GM12878 (cell line): ENCODE measurements around the gene RYR2. TPM values are rescaled to one million over a fixed set of nuclear protein-coding genes. Genes with fewer than 3 reads are reported as not detected.

Experiments used
- ATAC-seq: fragments of 200-7000 bp; cut with Tn5 transposase; 3 replicates; pipeline ENCODE4 v1.9.1; 2020; ENCODE audit warnings: mild to moderate bottlenecking, moderate library complexity
- BruUV-seq: library from RNA; stranded (reverse); fragments of 400-500 nt; replicated peaks from 2 replicates; lab custom pipeline; 2021; lab: Mats Ljungman, UMichigan
- CTCF ChIA-PET: fragments of 300-600 bp; sonication (Branson Sonifier 250); formaldehyde crosslinking; extraction: SDS; loops from one replicate; lab custom pipeline; 2021; ENCODE audit warnings: inconsistent platforms; lab: Yijun Ruan, JAX
- POLR2A ChIA-PET: fragments of 350-600 bp; formaldehyde crosslinking; extraction: SDS; loops from one replicate; lab custom pipeline; 2021; ENCODE audit warnings: inconsistent platforms; lab: Charles Lee
- RAD21 ChIA-PET: fragments of 300-600 bp; sonication (Branson Sonifier 250); formaldehyde crosslinking; loops from one replicate; lab custom pipeline; 2023; ENCODE audit warnings: antibody characterized with exemption; ENCODE audit not compliant: unreplicated experiment; lab: Charles Lee
- SMC1A ChIA-PET: fragments of 300-600 bp; sonication (Branson Sonifier 250); formaldehyde crosslinking; loops from one replicate; lab custom pipeline; 2023; ENCODE audit not compliant: unreplicated experiment, uncharacterized antibody; lab: Charles Lee
- DNase-seq: peaks from one replicate; pipeline ENCODE4 v3.0.0-alpha.2; 2011; ENCODE audit warnings: low read depth, low spot score
- FAIRE-seq: peaks from 3 replicates; lab custom pipeline; 2011; peaks lifted over from hg19 to GRCh38; lab: Jason Lieb, UNC
- H2AFZ ChIP-seq: 2 replicates; pipeline ENCODE4 v1.6.0; 2011; ENCODE audit warnings: low read depth, low read length, control low read depth; ENCODE audit not compliant: control insufficient read depth
- H3K27ac ChIP-seq: 2 replicates; pipeline ENCODE4 v1.5.1; 2011; ENCODE audit warnings: control low read depth; ENCODE audit not compliant: control insufficient read depth, insufficient read depth
- H3K27me3 ChIP-seq, 2 experiments: replicated peaks in 1 of 2; 2 replicates each; pipeline versions ENCODE4 v1.6.0 to v1.6.1; 2011; ENCODE audit warnings: low read length in 1 of 2; ENCODE audit not compliant: control insufficient read depth in 2 of 2, insufficient read depth in 2 of 2
- H3K36me3 ChIP-seq, 2 experiments: 2 replicates each; pipeline ENCODE4 v1.5.1; 2011; ENCODE audit warnings: low read length in 1 of 2; ENCODE audit not compliant: control insufficient read depth in 2 of 2, insufficient read depth in 2 of 2
- H3K4me1 ChIP-seq: 2 replicates; pipeline ENCODE4 v1.6.1; 2011; ENCODE audit warnings: mild to moderate bottlenecking, low read length, moderate library complexity, mixed read lengths; ENCODE audit not compliant: control insufficient read depth, insufficient read depth
- H3K4me2 ChIP-seq: 2 replicates; pipeline ENCODE4 v1.6.0; 2011; ENCODE audit warnings: control low read depth; ENCODE audit not compliant: control insufficient read depth, insufficient read depth
- H3K4me3 ChIP-seq: fragments of 200-600 bp; sonication (generic); 2 replicates; pipeline ENCODE4 v1.5.1; 2016
- H3K79me2 ChIP-seq: 2 replicates; pipeline ENCODE4 v1.6.0; 2011; ENCODE audit warnings: low read length; ENCODE audit not compliant: control insufficient read depth, insufficient read depth
- H3K9ac ChIP-seq: 2 replicates; pipeline ENCODE4 v1.8.0; 2011; ENCODE audit warnings: low read length, control low read depth, mixed read lengths; ENCODE audit not compliant: control insufficient read depth, insufficient read depth
- H3K9me3 ChIP-seq: replicated peaks from 3 replicates; pipeline ENCODE4 v1.5.1; 2011; ENCODE audit warnings: mild to moderate bottlenecking, low read length; ENCODE audit not compliant: control insufficient read depth, insufficient read depth
- H4K20me1 ChIP-seq: 2 replicates; pipeline ENCODE4 v1.6.0; 2011; ENCODE audit not compliant: control insufficient read depth, insufficient read depth
- BHLHE40 ChIP-seq, 2 experiments: fragments of 450-650 bp in 1 of 2; IDR thresholded peaks; 2 replicates each; pipeline ENCODE4 v1.6.1; 2011 to 2017; ENCODE audit warnings: low read depth in 2 of 2, borderline replicate concordance in 1 of 2, improper control_type of control experiment in 1 of 2, low read length in 1 of 2, mild to moderate bottlenecking in 1 of 2
- CBFB ChIP-seq: IDR thresholded peaks from 2 replicates; pipeline ENCODE4 v1.6.1; 2016; ENCODE audit warnings: antibody characterized with exemption, low read depth
- CBX5 ChIP-seq: sonication (generic); IDR thresholded peaks from 2 replicates; pipeline ENCODE4 v1.6.1; 2016; ENCODE audit warnings: low read depth, moderate library complexity, mild to moderate bottlenecking, inconsistent platforms
- CHD2 ChIP-seq: IDR thresholded peaks from 2 replicates; pipeline ENCODE4 v1.6.1; 2011; ENCODE audit warnings: low read depth, low read length, improper control_type of control experiment, borderline replicate concordance
- DPF2 ChIP-seq: fragments of 450-650 bp; IDR thresholded peaks from 2 replicates; pipeline ENCODE4 v1.6.1; 2017; ENCODE audit warnings: mild to moderate bottlenecking
- IKZF1 ChIP-seq: fragments of 450-650 bp; conservative IDR thresholded peaks from 2 replicates; pipeline ENCODE4 v1.6.1; 2017; ENCODE audit warnings: antibody characterized with exemption, mild to moderate bottlenecking
- MEF2B ChIP-seq: fragments of 450-650 bp; IDR thresholded peaks from 2 replicates; pipeline ENCODE4 v1.6.1; 2018; ENCODE audit warnings: mild to moderate bottlenecking, moderate library complexity; ENCODE audit not compliant: partially characterized antibody, poor library complexity, severe bottlenecking
- NBN ChIP-seq: fragments of 450-650 bp; IDR thresholded peaks from 2 replicates; pipeline ENCODE4 v1.6.1; 2016
- WGBS: methylation state at CpG from one replicate; pipeline ENCODE4 v1.1.6; 2016; ENCODE audit warnings: low lambda C conversion rate; ENCODE audit not compliant: insufficient replicate concordance, insufficient coverage; ENCODE audit errors: missing lambda C conversion rate; 5-methylcytosine and 5-hydroxymethylcytosine counted together
- in situ Hi-C: fragments of 300-500 bp; cut with MboI; formaldehyde crosslinking; loops from 9 replicates; pipeline ENCODE4 v1.14.3; 2018; ENCODE audit warnings: mixed read lengths
- intact Hi-C: fragments of 100-400 bp; cut with micrococcal nuclease; formaldehyde crosslinking; loops from one replicate; pipeline ENCODE4 v1.14.2; 2022; ENCODE audit not compliant: unreplicated experiment
- polyA plus RNA-seq, 11 experiments: library from polyadenylated mRNA; depleted of rRNA in 4 of 11; unstranded in 6 of 11; stranded (reverse) in 5 of 11; fragments of >200 nt; fragmentation: Nextera tagmentation in 4 of 11; fragmentation: Illumina TruSeq in 1 of 11; extraction: Ambion mirVana in 4 of 11; extraction: Trizol in 1 of 11; gene quantifications; 1 replicate in 1 of 11; 2 replicates in 10 of 11; pipeline versions ENCODE4 v1.2.1 to v1.2.3, GENCODE V29; 2011 to 2016; ENCODE audit warnings: inconsistent platforms in 2 of 11, missing spikeins in 2 of 11, low read depth in 1 of 11
- total RNA-seq, 4 experiments: library from RNA; depleted of rRNA in 3 of 4; stranded (reverse); fragments of >200 nt in 3 of 4; fragmentation: Illumina TruSeq in 1 of 4; extraction: Trizol in 1 of 4; gene quantifications; 2 replicates each; pipeline versions ENCODE4 v1.2.1 to v1.2.3, GENCODE V29; 2013 to 2021
- TF ChIP-seq, protein P1 (sequence below): fragments of 450-650 bp; conservative IDR thresholded peaks from 2 replicates; pipeline ENCODE4 v1.6.1; 2017; ENCODE audit warnings: mild to moderate bottlenecking, moderate library complexity

Gene RYR2
- total and polyA plus RNA-seq, 10 of the 15 experiments (the other 5 are each of a cell fraction or from before 2014, with no cell fraction given), result 0.01 to 0.04 TPM; not detected in 8

DNA sequence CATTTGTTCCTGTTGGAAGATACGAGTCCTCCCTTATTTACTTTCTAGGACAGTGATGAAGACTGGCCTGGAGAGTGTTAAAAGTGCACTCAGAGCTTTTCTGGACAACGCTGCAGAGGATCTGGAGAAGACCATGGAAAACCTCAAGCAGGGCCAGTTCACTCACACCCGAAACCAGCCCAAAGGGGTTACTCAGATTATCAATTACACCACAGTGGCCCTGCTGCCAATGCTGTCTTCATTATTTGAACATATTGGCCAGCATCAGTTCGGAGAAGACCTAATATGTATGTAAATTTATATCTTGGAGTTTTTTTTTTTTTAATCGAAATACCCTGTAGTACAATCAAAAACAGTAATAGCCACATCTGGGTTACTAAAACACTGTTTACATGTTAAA lies 658.2 kb downstream of the RYR2 start (continued):
- TF ChIP-seq, protein P1, sequence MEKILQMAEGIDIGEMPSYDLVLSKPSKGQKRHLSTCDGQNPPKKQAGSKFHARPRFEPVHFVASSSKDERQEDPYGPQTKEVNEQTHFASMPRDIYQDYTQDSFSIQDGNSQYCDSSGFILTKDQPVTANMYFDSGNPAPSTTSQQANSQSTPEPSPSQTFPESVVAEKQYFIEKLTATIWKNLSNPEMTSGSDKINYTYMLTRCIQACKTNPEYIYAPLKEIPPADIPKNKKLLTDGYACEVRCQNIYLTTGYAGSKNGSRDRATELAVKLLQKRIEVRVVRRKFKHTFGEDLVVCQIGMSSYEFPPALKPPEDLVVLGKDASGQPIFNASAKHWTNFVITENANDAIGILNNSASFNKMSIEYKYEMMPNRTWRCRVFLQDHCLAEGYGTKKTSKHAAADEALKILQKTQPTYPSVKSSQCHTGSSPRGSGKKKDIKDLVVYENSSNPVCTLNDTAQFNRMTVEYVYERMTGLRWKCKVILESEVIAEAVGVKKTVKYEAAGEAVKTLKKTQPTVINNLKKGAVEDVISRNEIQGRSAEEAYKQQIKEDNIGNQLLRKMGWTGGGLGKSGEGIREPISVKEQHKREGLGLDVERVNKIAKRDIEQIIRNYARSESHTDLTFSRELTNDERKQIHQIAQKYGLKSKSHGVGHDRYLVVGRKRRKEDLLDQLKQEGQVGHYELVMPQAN, result no peak
- TF ChIP-seq CBFB, result no peak
- TF ChIP-seq BHLHE40 (IDR thresholded peaks at IDR 0.05; ENCODE audit: borderline replicate concordance in 1 of 2, low read depth in 2 of 2, low read length in 1 of 2), result no peak
- TF ChIP-seq DPF2, result no peak
- no peak for TF ChIP-seq CBX5
- TF ChIP-seq MEF2B, result no peak
- TF ChIP-seq IKZF1, result no peak

DNA sequence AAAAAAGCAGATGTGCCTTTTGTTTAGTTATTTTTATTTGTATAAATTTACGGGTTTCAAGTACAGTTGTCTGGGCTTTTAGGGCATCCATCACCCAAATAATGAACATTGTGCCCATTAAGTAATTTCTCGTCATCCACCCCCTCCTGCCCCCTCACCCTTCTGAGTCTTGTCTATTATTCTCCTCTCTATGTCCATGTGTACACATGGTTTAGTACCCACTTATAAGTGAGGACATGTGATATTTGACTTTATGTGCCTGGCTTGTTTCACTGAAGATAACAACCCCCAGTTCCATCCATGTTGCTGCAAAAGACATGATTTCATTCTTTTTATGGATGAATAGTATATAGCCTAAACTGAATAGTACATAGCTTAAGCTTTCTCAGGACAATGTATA lies 659.5 kb downstream of the RYR2 start:
- ChIA-PET POLR2A (no interaction called here), RAD21 (no interaction called here), SMC1A (no interaction called here)

More for the DNA sequence above, 659.5 kb downstream of the RYR2 start:
- WGBS, result 75% methylated on average over 2 of the region's 2 CpGs
- no peak for DNase-seq
- in situ Hi-C loops (no loop called here), intact Hi-C loops (no loop called here)
- Histone ChIP-seq H3K4me3 (no peak overlapping the region), H3K27me3 (no peaks in the 10 kb centered on the region), H3K9ac (no peak overlapping the region), H3K79me2 (no peaks in the 10 kb centered on the region), H4K20me1 (no peaks in the 10 kb centered on the region), H3K36me3 (no peaks in the 10 kb centered on the region), H3K9me3 (no peaks in the 10 kb centered on the region), H3K4me1 (no peaks in the 10 kb centered on the region), H2AFZ (no peak overlapping the region), H3K4me2 (no peak overlapping the region)
- FAIRE-seq, result no peak
- ATAC-seq, result no peak
- CTCF ChIA-PET, result no interaction called here
- BruUV-seq, result no TSS peak
- TF ChIP-seq CHD2 (no peak), NBN (no peak)
- TF ChIP-seq, all 136 proteins: peak for 0
- no peak overlapping the region for H3K27ac ChIP-seq
